ENCODE data around the gene ATL2. TPM values are rescaled to one million over a fixed set of nuclear protein-coding genes. Genes with fewer than 3 reads are reported as not detected.

ATL2 gene
- polyA plus RNA-seq, 3 donors = 7.8 to 28.3 (median 10.8) TPM

- Histone ChIP-seq H3K9ac (ENCODE audit: insufficient read depth, low read length, poor library complexity, severe bottlenecking) (no peak overlapping the region), H3K27me3 (ENCODE audit: control insufficient read depth in 2 of 2, insufficient read depth in 2 of 2, low read length in 2 of 2) (no peaks in the 10 kb centered on the region), H3K4me1 (ENCODE audit: control insufficient read depth in 1 of 2, insufficient read depth in 2 of 2, low read length in 2 of 2) (peaks cover 32 to 36% of the 10 kb centered on the region in 2 donors), H4K20me1 (ENCODE audit: insufficient read depth, low read length) (no peaks in the 10 kb centered on the region), H3K27ac (ENCODE audit: low read depth in 1 of 2, low read length in 2 of 2) (no peak overlapping the region), H3K36me3 (replicated peaks in 1 of 2; ENCODE audit: control insufficient read depth in 1 of 2, insufficient read depth in 2 of 2, low read length in 2 of 2) (no peaks in the 10 kb centered on the region), H3K4me3 (replicated peaks in 1 of 3; ENCODE audit: low read depth in 2 of 3, low read length in 3 of 3) (no peak overlapping the region), H3K4me2 (replicated peaks; ENCODE audit: extremely low read depth, low read length, poor library complexity, severe bottlenecking) (no peak overlapping the region), H2AFZ (ENCODE audit: insufficient read depth, low read depth, low read length, poor library complexity, severe bottlenecking) (no peak overlapping the region), H3K79me2 (ENCODE audit: insufficient read depth, low read length) (no peaks in the 10 kb centered on the region), H3K9me3 (replicated peaks in 1 of 2; ENCODE audit: control insufficient read depth in 1 of 2, insufficient read depth in 1 of 2, low read length in 2 of 2) (no peaks in the 10 kb centered on the region)
- TF ChIP-seq CTCF (IDR thresholded peaks at IDR 0.05) = no peak
- DNase-seq = no peak
- peaks cover 0 to 3% (median 1%) of the 10 kb centered on the region in 3 donors for H3K27me3 Mint-ChIP-seq (ENCODE audit: low read depth in 3 of 3)
- intact Hi-C loops (cut with micrococcal nuclease) = no loop called here
- peaks cover 30% of the 10 kb centered on the region for H3K4me1 Mint-ChIP-seq
- H3K36me3 Mint-ChIP-seq = no peaks in the 10 kb centered on the region
- no peak overlapping the region for H3K4me3 Mint-ChIP-seq
- 89% methylated on average over 4 of the region's 6 CpGs for WGBS (ENCODE audit: insufficient coverage)
- H3K27ac Mint-ChIP-seq = no peak overlapping the region
- peaks cover 0 to 5% (median 3%) of the 10 kb centered on the region in 7 donors for H3K9me3 Mint-ChIP-seq
These were observed 4.5 kb upstream of the ATL2 start for GRCh38 chr2:38381381-38382143.

GRCh38 chr2:38380397-38381130 is 3.5 kb upstream of the ATL2 start:
- no peak for TF ChIP-seq CTCF (IDR thresholded peaks at IDR 0.05)
- Mint-ChIP-seq H3K4me3 (peak overlapping the region; percentile 66 to 90), H3K27ac (peak overlapping the region; percentile 90 to 98 (median 97)), H3K27me3 (ENCODE audit: low read depth in 3 of 3) (peaks cover 0 to 1% (median 0%) of the 10 kb centered on the region in 3 donors), H3K36me3 (no peaks in the 10 kb centered on the region), H3K4me1 (peaks cover 33% of the 10 kb centered on the region), H3K9me3 (peaks cover 0 to 3% (median 0%) of the 10 kb centered on the region in 7 donors)
- peaks cover 10% of the 10 kb centered on the region for H3K79me2 ChIP-seq (ENCODE audit: insufficient read depth, low read length)
- peak; percentile 80 to 87 (median 84) for DNase-seq
- H4K20me1 ChIP-seq (ENCODE audit: insufficient read depth, low read length) = peaks cover 8% of the 10 kb centered on the region
- no peaks in the 10 kb centered on the region for H3K36me3 ChIP-seq (replicated peaks in 1 of 2; ENCODE audit: control insufficient read depth in 1 of 2, insufficient read depth in 2 of 2, low read length in 2 of 2)
- H3K4me3 ChIP-seq (replicated peaks in 1 of 3; ENCODE audit: low read depth in 2 of 3, low read length in 3 of 3) = peak overlapping the region in 2 of 3 experiments; percentile 34 to 70
- intact Hi-C loops (cut with micrococcal nuclease) = no loop called here
- H3K27ac ChIP-seq (ENCODE audit: low read depth in 1 of 2, low read length in 2 of 2) = peak overlapping the region; percentile 47 to 82
- H3K27me3 ChIP-seq (ENCODE audit: control insufficient read depth in 2 of 2, insufficient read depth in 2 of 2, low read length in 2 of 2) = no peaks in the 10 kb centered on the region
- 6% methylated on average over 9 of the region's 10 CpGs for WGBS (ENCODE audit: insufficient coverage)
- H3K9me3 ChIP-seq (replicated peaks in 1 of 2; ENCODE audit: control insufficient read depth in 1 of 2, insufficient read depth in 1 of 2, low read length in 2 of 2) = no peaks in the 10 kb centered on the region
- H3K4me2 ChIP-seq (replicated peaks; ENCODE audit: extremely low read depth, low read length, poor library complexity, severe bottlenecking) = peak overlapping the region; percentile 79
- no peak overlapping the region for H3K9ac ChIP-seq (ENCODE audit: insufficient read depth, low read length, poor library complexity, severe bottlenecking)
- peaks cover 39 to 44% of the 10 kb centered on the region in 2 donors for H3K4me1 ChIP-seq (ENCODE audit: control insufficient read depth in 1 of 2, insufficient read depth in 2 of 2, low read length in 2 of 2)
- H2AFZ ChIP-seq (ENCODE audit: insufficient read depth, low read depth, low read length, poor library complexity, severe bottlenecking) = peak overlapping the region; percentile 68
